GM18502 (cell line): Measurements from ENCODE around the gene HRH3.

Experiments
- ATAC-seq: cut with Tn5 transposase; IDR thresholded peaks from one replicate; pipeline ENCODE4 v1.9.1; 2021; ENCODE audit warnings: mild to moderate bottlenecking; ENCODE audit not compliant: unreplicated experiment, poor library complexity

The HRH3 gene

DNA sequence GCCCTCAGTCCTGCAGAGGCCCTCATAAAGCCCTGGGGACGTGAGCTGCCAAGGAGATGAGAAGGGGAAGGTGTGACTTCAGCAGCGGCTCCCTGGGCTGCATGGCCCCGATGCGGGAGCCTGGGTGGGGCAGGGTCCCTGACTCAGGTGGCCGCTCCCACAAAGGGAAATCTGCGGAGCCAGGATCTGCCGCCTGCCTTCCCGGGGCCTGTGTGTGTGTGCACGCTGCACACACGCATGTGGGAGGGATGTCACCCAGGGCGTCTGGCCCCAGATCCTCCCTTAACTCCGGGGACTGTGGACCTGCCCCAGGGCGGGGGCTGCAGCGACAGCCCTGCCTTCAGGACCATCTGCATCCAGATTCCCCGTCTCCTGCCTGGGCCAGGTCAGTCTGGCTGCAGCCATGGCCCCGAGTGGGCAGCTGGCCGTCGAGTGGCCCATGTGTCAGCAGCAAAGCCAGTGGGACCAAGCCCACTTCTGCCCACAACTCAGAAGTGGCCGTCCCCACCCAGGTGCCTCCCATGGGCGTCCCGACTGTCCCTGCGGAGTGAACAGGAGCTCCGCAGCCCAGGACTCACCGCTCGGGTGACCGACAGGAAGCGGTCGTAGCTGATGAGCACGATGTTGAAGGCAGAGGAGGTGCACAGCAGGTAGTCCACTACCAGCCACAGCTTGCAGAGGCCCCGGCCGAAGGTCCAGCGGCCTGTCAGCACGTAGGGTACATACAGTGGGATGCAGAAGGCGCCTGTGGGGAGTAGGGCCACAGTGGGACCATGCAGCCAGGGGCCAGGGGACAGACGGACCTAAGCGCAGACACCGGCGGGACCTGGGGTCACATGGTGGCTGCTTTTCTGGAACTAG is 1.9 kb downstream of the HRH3 start:
- no peak for ATAC-seq

DNA sequence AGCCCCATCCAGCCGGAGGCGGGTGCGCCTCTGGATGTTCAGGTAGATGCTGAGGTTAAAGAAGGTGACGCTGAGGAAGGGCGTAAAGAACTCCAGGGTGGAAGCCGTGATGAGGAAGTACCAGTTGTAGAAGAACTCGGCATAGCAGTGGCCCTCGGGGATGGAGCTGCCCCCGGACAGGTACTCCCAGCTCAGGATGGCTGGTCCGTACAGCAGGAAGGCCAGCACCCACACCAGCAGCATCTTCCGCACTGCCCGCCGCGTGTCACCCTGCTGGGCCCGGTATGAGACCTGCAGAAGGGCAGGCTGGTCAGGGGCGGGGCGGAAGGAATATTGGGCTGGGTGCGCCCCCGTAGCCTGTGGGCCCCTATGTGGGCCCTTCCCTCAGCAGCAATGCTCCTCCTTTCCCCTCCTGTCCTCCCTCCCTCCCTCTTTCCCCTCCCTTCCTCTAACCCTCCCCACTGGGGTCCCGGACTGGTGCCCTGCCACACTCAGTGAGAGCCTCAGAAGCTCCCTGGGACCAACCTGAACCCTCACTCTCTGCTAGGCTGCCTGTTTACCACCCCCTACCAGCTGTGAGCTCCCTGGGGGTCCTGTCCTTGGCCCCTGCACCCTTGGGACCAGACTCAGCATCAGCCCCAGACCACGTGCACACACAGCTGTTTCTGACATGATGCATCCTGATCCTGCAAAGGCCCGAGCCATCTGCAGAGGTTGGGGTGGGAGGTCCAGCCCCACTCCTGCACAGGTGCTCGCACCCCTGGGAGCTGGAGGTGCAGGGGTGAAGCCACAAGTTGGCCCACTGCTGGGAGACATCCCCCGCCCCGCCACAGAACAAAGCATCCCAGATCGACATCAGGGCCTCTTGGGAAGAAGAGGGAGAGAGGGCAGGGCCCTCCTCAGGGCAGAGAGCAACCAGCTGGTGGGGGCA is 3.2 kb downstream of the HRH3 start:
- no peak for ATAC-seq

DNA sequence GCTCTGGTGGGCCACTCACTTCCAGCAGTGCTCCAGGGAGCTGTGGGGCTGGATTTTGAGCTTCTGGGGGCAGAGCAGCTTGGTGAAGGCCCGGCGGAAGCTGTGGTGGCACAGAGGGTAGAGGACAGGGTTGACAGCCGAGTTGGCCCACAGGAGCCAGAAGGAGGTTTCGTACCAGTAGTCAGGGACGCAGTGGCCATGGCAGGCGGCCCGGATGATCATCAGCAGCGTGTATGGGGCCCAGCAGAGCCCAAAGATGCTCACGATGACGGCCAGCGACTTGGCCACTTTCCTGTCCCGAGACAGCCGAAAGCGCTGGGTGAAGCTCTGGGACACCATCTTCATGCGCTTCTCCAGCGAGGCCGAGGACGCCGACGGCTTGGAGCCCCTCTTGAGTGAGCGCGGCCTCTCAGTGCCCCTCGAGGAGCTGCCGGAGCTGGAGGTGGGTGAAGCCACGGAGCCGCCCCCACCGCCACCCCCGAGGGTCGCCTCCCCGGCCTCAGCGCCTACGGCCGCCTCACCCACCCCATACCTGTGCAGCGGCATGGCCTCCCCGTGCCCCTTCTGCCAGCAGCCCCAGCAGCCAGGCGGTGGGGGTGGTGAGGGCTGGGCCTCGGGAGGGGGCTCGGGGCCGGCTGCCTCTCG is 4.0 kb downstream of the HRH3 start:
- no peak for ATAC-seq

DNA sequence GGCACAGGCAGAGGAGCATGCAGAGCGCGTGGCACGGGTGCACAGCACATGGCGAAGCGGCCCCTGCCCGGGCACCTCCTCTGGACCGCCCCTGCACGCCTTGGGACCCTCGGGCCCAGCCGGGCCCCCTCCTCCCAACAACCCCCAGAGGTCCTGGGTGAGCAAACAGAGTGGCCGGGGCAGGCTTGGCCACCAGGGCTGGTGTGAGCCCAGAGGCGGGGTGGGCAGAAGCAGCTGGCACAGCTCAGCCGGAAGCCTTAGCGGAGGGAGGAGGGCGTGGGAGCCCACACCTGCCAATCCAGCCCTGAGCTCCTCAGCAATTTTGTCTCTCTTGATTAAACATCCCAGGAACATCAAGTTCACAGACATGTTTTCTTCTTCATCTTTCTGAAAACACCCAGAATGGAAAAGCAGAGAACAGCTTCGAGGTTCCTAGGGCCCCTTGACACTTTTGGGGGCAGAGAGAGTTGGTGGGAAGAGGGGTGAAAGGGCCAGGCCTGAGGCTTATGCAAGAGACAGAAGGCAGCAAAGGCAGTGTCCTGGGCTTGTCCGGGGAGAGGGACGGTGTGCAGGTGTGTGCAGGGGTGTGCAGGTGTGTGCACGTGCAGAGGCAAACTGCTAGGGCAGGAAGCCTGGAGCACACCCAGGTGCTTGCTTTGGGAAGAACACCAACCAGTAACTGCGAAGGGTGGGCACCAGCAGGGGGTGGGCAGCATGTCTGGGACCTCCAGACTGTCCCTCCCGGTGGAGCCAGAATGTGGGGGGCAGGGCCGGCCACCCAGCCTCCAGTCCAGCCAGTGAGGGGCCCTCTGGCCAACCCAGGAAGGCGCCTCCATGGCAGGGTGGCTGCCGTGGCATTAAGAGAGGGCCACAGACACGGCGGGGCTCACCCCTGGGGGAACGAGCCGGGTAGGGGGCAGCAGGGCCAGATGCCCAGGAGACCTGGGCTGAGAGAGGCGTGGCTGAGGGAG is 4.8 kb downstream of the HRH3 start:
- no peak for ATAC-seq

DNA sequence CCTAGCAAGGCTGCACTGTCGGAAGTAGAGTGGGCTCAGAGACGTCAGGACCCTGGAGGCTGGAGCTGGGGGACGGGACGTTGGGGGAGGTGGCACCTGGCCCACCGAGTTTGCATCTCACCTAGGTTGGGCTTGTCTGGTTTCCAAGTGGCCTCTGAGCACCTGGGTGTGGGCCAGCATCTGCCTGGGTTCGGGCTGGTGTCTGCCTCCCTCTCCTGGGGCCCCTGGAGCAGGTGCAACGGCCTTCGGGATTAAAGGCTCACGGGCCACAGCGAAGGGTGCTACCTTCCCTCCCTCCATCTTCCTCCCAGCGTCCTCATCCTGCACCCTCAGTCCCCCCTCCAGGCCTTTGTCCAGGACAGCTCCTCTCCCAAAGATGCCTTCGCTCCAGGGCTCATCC is 6.0 kb downstream of the HRH3 start:
- no peak for ATAC-seq

DNA sequence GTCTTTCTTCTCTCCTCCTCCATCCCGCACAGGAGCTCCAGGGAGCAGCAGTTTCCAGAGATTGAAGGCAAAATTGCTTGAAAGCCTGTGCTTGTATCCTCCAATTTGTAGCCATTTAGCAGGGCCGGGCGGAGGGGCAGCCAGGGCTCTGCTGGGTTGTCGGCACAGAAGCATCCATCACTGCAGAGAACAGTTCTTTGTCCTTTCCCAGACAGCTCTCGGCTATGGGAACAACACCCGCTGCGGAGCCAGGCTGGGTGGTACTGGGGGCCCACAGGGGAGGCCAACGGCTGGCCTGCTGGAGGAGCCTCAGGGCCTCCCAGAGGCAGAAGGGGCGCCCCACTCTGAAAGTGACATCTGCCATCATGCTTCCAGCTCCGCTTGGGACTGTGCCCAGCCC is 7.8 kb downstream of the HRH3 start:
- no peak for ATAC-seq

DNA sequence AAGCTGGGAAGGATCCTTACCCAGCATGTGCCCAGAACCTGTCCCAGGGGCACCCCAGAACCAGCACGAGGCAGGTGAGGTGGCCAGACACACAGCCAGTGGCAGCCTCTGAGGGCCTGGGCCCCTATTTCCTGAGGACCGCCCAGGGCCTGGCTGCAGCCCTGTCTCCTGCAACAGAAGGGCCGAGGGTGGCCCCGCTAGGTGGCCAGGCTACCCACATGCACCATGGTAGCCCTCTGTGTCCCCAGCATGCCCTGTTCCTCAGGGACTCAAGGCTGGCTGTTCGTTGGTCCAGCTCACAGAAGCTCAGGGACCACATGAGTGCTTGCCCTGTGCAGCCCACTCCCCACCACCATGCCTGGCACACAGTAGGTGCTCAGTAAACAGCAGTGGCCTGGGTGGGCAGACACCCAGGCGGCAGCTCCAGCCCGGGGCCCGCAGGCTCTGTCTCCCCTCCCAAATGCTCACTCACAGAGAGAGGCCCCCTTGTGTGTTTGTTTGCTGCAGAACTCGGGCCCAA is 8.2 kb downstream of the HRH3 start:
- no peak for ATAC-seq

DNA sequence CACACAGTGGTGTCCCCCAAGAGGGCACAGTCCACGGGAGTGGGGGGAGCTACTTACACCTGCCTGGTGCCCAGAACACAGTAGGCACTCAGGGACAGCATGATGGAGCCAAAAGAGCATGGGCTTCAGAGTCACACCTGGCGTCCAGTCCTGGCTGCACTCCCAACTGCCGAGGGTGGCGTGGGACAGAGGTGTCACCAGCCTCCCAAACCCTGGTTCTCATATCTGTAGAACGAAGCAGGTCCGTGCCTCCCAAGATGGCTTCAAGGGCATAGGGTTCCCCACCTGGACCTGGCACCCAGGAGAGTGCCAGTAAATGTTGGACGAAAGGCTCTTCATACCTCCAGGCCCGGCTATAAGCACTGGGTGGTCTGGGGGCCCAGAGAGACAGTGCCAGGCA is 8.9 kb downstream of the HRH3 start:
- ATAC-seq = no peak

DNA sequence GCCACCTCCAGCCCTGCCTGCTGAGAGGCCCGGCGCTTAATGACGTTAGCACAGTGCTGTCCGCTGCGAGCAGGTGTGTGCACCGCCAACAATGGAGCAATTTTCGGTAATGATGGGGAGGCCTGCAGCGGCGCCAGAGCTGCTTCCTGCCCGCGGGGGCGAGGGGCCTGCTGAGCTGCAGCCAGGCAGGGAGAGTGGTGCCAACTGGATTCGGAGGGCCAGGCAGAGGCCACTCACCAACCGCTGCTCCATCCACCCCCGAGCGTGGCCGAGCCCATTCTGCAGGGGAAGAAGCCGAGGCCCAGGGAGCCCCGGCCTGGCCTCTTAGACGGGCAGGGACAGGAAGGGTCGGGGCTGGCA is 9.6 kb downstream of the HRH3 start:
- no peak for ATAC-seq

DNA sequence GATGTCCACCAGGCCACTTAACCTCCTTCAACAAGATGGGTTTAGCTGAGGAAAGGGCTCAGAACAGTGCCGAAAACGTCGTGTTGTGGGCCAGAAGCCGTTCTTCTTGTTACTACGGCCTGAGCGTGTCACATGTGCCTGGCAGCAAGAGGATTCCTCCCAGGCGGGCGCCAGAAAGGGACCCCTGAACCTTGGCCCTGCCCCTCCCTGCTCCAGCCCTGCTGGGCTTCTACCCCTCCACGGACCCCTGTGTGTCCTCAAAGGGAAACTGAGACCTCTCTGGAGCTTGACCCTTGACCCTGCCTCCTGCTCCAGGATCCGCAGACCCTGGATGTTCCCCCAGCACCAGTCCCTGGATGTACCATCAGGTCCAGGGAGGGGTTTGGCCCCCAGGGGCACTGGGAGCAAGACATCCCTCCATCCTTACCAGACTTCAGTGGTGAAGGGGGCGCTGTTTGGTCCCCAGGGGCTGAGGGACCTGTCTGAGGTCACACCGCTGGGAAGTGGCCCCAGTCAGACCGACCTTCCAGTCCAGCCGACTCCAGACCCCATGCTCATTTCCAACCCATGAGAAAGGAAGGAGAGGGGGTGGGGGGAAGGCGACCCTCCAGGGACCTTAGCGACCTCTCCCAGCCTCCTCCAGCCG is 10.1 kb downstream of the HRH3 start:
- no peak for ATAC-seq

DNA sequence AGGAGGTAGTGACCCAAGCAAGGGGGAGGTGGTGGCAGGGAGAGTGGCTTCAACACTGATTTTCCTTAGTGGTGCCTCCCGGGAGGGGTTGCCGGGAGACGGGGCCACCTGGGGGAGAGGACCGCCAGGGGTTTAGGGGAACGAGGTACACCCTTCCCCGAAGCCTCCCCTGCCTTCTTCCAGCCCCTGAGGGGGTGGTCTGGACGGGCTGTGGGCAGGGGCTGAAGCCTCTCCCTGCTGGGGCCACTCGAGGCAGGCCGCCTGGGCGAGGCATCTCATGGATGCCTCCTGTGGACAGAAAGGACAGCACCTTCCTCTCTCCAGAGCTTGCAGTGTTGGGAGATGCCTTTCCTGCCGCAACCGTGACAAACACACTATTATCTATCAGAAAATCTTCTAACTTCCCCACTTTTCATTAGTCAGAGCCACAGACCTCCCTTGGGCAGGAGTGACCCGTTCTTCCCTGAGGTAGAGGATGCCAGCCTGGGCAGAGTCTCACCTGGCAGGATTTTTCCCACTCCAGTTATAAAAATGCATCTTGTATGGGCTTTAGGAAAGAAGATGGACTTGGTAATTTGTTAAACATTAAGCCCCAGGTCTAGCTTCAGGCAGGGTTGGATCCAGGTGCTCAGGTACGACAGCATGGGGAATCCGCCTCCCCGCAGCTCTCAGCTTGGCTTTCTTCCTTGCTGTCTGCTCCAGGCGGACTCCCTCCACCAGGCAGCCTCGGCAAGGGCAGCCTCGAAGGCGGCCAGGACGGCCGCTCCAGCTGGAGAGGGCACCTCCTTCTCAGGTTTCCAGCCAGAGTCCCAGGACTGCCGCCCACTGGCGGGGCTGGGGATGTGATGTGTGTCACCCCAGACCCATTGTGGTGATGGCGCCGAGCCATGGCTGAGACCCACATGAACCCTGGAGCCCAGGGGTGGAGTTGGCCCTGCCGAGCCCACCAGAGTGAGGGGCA is 11.0 kb downstream of the HRH3 start:
- ATAC-seq = no peak

DNA sequence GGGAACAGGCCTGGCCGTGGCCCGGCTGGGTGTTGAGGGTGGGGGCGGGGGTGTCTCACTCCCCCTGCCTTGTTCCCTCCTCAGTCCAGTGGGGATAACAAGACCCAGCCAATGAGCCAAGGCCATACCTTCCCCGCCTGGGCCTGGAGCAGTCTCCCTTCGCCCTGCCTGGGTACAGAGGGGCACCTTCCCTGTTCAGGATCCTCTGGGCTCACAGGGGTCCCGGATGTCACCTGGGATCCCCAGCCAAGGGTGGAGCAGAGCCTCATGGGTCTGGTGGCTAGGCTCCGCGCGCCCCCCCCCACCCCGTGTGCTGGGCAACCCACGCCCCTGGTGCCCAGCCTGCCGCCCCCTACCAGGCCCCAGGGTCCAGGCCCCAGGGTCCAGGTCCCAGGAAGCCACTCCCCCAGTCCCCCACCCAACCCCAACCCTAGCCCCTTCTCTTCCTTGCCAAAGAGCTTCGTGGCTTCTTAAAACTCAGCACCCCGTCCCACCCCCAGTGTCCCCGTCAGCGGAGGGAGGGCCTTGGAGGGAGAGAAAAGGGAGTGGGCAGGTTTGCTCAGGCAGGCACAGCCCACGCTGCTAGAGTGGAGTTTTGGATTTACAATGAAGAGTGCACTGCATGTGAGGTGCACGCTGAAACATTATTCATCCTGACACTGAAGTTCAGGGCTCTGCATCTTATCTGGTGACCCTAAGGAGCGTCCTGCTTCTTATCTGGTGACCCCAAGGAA is 11.8 kb downstream of the HRH3 start:
- no peak for ATAC-seq

DNA sequence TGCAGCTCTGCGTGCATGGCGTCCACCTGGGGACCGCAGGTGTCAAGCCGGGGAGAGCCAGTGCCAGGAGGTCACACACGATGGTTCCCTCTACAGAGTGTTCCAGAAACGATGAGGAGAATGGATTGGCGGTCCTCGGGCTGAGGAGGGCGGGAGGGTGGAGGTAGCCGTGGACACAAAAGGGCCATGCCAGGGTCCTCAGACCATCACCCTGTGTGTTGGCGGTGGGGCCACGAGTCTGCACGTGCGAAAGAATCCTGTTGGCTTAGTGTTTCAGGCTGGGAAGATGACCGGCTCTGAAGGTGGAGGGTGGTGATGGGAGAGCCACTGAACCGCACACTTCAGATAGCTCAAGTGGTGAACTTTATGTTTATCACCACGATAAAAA is 13.7 kb downstream of the HRH3 start:
- ATAC-seq = no peak

DNA sequence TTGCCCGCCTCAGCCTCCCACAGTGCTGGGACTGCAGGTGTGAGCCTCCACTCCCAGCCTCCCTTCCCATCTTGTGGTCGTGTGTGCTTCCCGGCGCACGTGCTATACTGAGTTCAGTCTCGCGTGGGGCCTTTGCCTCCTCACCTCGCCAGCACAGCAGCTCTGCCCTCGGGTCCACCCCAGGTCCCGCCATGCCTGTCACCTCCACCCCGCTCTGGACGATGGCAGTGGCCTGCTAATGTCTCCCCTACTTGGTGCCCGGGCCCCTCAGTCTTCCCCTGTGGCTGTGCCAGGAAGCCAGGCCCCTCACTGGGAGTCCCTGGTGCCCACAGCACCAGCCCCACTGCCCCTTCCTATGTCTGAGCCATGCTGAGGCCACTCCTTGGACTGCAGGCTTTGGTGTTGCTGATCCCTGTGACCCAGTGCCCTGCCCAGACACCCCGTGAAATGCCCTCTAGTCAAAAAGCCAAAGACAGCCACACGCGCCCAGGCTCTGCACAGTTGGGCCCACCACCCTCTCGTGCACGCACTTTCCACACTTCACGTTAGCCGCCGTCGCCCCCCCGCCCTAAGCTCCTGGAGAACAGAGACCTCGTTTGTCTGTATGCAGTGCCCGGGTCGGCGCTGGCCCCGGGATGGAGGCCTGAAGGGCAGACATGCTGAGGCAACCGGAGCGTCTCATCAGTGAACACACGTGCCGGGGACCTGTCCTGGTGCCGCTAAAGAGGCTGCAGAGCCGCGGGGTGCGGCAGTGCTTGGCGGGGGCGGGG is 14.3 kb downstream of the HRH3 start:
- no peak for ATAC-seq

DNA sequence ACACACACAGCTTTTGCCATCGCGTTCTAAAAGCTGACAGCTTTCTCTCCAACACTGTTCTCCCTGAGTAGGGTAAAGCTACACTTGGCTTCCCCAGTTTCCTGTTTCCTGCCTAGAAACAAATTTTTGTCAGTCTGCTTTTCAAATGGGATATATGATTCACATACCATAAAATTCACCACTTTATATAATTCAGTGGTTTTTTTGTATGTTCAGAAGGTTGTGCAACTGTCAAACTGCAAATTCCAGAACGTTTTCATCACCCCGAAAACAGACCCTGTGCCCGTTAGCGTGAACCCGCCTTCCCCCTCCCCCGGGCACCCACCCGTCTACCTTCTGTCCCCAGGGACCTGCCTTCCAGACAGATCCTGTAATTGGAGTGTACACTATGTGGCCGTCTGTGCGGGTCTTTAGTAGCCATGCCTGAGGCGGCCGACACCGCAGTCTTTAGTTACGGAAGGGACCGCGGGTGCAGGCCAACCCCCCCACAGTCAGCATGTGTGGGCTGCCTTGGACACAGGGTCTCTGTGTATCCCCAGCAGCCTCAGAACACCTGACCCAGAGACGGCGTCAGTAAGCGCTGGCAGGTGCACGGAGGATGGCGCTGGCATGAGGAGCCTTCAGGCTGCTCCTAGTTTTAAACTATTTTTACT is 16.6 kb downstream of the HRH3 start:
- ATAC-seq = no peak

DNA sequence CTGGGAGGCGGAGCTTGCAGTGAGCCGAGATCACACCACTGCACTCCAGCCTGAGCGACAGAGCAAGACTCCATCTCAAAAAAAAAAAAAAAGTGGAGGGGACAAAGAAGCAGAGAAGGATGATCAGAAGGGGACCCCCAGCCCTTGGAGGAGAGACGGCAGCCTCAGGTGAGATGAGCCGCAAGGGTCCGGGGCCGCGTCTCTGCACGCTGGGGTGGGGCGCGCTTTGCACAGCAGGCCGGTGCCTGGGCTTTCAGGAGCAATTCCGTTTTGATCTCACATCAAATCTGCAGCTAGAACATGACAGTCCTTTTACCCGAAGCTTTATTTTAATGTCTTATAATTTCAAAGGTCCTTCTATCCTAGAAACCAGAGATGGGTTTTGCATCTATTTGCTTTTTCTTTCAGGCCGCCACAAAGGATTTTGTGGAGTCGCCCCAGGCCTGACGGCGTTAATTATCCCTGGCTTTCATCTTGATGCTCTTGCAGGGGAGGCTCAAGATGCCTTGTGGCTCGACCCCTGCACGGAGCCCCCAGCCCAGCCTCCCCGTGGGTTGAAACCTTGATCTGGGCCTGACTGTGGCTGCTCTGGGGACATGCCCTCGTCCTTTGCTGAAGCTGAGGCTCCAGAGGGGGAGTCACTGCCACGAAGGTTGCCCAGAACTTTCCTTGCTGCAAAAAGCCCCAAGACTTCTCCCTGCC is 17.3 kb downstream of the HRH3 start:
- ATAC-seq = no peak
